Measurements from ENCODE around the gene SUGCT.

SUGCT gene

DNA sequence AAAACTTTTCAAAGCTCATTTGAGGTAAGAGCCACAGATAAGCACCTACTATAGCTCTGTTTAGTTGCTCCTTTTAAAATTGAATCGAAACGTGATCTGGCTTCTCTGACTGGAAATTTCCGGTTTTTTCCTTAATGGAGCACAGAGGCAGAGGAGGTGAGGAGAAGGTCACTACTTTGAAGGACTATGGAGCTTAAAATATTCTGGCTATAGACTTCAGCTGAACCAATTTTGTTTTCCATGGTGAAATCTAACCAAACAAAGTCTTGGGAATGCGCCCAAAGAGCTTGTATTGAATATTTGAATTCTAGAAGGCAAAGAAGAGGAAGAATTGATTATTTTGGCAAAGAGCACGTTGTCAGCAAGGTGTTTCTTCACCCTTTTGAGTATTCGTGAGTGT, 711.1 kb downstream of the SUGCT start:
- no peak for DNase-seq

DNA sequence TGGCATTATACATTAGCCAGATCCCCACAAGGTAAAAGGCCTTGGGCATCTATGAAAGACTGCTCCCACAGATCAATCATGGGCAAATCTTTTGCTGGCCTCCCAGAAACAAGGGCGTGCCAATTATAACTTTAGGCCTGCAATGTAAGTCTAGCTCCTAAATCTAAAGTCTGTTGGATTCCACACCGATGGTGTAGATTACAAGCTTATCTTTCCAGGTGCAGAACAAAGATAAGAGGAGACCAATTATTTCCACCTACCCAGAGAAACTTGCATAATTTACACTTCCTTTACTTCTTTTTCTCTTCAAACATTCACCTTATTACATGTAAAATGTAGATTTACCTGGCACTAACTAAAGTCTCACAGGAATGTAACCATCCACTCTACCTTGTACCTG, 713.1 kb downstream of the SUGCT start:
- no peak for DNase-seq

DNA sequence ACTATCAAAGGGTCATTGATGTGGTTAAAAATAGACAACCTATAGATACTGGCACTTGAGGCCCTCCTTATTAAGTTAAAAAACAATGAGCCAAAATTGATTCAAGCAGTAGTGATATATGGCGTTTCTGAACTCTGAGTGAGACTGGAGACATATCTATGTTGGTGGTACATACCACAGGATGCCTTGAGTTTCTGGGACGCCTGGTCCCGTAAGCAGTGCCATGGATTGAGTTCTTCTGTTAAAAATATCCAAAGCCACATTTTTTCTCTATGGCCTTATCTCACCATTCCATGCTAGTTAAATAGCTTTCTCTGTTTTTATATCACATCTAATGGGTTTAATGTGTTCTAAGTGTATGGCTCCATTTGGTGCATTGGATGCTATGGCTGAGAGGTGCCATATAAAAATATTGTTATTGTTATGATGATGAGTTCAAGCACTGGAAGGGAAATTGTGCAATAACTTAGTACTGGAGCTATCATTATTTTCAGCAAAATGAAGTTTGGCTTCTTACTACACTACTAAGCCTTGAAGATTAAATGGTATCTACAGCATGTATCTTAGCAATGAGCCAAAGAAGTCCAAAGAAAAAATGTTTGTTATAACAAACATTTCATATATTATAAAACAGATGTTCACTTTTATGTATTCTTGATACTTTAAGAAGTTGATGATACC, 713.9 kb downstream of the SUGCT start:
- no peak for DNase-seq

DNA sequence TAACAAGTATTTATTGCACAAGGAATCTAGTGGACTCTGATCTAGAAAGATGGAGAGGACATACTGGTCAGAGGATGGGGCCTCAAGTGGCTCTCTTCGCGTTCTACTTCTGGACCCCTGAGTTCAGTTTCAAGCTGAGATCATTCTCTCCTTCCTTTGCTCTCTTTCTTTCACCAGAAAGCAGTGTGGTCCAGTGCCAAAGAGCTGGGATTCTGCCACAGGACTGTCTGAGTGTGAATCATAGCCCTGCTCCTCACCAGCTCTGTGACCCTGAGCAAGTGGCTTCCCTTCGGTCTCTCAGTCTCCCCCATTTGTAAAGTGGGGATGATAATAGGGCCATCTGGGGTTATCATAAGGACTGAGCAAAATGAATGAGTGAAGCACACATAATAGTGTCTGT, 715.2 kb downstream of the SUGCT start:
- no peak for DNase-seq

DNA sequence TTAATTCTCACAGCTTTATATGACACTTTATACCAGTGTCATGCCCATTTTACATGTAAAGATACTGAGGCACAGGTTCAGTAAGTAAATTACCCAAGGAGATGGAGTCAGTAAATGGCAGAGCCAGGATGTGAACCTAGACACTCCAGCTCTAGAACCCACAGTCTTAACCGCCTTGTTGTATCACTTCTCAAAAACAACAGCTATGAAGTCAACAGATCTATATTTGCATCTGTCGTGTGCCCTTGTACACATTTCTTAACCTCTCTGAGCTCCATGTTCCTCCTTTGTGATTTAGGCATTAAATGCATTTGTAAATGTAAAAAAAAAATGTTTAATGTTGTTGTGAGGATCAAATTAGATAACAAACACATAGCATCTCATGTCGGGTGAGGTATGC, 716.2 kb downstream of the SUGCT start:
- no peak for DNase-seq

DNA sequence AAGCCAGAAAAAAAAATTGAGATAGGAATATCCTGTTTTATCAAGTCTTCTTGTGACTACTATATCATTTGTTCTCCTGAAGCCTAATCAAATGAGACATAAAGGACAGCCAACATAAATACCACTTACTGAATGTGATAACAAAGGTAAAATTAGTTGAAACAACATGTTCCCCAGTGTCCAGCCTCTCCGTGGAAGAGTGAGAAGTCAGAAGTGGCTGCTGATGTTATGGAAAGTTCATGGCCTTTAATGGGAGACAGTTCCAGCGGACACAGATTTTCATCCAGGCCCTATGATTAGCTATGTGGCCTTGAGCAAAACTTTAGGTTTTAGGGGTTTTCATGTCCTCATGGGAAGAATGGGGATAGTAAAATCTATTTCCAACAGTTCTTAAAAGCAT, 724.3 kb downstream of the SUGCT start:
- no peak for DNase-seq

DNA sequence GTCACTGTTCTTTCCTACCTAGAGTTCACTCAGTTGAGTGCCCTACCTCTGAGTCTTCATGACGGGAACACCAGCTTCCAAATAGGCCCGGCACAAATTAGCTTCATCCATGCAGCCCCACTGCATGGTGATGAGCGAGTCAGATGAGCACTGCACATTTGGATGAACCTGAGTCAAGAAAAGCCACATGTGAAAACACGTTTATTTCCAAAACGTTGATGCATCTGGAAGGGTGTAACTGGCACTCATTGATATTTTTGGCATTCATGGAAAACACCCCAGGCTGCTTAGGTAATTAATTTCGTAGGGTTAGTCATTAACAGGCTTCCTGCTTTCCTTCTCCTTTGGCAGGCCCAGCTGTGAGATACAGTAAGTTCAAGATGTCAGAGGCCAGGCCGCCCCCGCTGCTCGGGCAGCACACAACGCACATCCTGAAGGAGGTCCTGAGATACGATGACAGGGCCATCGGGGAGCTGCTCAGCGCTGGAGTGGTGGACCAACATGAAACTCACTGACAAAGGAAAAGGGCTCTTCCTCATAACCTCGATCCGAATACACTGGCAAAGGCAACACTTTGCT, 725.2 kb downstream of the SUGCT start:
- no peak for DNase-seq

DNA sequence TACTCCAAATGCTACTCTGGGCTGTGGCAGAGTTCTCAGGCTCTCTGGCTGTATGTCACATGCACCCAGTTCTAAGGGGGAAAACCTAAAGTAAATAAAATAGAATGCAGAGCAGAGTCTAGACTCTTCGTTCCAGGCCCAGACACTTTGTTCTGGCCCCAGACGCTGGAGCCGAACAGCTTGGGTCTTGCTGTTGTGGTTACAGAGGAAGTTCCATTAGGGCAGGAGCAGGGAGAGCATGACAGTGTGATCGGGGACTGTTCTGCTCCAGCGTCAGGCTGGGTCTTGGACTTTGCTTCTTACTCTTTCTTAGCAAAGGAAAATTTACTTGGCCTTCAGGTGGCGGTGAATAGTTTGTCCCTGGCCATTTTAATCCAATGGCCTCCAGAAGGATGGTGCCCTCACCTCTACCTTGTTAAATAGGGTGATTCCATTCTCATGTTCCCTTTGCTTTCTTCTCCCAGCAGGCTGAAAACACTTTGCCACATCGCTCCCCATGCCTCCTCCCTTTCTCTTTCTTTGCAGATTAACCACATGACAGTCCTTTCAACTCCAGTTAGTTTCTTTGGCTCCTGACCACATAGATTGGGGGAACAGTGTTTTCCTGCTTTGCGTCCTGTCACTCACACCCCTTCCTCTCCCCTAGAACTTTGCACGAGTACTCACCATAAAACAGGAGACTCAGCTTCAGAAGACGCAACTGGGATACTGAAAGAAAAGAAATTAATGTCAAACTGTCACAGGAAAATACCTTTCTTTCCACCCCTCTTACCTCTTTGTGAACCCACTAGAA, 730.8 kb downstream of the SUGCT start:
- DNase-seq = no peak

DNA sequence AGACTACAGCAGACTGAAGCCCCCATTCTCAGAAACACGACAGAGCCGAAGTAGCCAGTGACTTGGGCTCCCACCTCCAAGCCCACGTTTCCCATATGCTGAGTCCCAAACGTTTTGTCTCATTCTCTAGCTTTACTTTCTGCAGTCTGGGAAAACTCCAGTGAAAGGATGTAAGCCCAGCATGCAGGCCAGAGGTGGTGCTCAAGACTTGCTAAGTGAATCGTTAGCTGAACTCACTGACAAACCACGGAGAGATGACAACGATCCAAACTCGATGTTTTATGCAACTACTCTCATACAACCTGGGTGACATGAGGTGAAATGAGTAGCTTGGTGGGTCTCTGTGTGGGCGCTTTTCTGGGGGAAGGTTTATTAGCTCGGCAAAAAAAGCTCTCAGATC, 731.8 kb downstream of the SUGCT start:
- DNase-seq = no peak

DNA sequence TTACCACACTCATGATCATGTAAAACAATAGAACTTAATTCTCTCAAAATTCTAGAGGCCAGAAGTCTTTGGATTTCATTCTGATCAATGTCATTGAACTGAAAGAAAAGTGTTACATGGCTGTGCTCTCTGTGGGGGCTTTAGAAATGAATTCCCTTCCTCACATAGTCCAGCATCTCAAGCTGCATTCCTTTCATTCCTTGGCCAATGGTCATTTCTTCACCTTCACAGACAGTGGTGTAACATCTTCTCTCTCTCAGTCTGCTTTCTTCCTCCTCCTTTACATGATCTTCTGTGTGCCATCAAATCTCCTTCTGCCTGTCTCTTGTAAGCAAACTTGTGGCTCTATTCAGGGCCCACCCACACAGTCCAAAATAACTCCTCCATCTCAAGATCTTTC, 735.3 kb downstream of the SUGCT start:
- DNase-seq = no peak

DNA sequence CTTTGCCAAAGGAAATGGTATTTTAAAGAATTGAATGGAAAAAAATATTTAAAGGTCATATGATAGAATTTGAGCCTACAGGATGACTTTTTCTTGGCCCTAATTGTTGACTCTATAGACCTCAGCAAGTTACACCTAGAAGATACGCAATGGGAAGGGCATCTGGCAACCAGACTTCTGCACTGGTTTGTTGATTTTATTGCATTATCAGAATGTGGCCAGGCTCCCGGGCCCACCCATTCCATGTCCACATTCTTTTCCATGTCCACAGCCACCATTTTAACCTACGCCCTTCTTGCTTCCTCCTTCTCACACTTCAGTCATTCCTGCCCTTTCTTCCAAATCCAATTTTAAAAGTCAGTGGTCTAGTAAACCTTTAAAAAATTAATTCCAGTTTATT, 738.4 kb downstream of the SUGCT start:
- DNase-seq = no peak

DNA sequence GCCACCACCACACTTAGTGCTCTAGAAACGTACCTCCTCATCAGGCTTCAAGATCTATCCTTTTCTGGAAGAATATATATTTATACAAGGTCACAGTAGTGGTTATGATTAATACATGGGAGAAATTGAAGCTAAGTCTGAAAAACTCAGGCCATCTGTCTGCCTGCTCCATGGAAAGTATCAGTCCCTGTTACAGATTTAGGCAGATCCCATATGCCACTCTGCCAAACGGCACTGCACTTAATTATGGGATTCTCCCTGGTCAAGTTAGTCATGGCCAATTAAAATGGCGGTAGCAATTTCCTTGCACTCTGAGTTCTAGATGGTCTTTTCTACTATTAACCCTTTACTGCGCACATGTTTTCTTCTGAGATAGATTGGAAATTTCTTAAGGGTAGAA, 740.0 kb downstream of the SUGCT start:
- no peak for DNase-seq

DNA sequence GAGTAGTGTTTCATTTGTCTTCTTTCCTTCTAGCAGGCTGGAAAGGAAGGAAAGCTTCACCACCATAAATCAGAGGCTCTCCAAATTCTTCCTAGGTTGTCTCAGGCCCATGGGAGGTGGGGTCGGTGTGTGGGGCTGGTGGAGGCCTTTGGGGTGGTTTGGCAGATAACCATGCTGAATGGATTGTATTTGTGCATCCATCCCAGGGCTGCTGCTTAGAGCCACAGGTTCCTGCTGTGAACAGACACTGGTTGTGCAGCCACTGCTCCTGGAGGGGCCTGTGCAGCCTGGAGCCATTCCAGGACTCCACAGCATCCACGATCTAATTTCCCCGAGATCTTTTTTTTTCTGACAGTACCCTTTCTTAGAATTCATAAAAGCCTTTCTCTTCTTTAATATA, 741.8 kb downstream of the SUGCT start:
- DNase-seq = no peak

DNA sequence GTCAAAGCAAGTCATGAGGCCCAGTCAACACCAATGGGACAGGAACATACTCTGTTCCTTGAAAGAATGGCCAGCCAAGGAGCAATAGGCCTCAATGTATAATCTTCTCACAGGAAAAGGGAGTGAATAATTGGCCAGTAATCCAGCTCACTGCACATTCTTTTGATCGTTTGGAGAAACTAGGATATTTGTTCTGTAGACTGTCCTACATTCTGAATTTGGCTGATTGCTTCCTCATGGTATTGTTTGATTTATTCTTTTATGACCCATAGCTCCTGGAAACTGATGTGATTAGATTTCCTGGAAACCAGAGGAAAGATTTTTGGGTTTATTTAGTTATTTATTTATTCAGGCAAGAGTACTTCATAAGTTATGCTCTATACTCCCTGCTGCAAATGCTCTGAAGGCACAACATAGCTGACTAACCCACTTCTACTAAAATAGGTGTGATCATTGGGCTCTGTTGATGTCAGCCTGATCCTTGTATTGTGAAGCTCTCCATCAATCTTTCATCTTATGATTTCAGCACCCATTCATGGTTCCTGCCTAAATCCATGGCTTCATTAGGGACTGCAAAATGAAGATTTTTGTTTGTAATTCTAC, 745.2 kb downstream of the SUGCT start:
- no peak for DNase-seq

DNA sequence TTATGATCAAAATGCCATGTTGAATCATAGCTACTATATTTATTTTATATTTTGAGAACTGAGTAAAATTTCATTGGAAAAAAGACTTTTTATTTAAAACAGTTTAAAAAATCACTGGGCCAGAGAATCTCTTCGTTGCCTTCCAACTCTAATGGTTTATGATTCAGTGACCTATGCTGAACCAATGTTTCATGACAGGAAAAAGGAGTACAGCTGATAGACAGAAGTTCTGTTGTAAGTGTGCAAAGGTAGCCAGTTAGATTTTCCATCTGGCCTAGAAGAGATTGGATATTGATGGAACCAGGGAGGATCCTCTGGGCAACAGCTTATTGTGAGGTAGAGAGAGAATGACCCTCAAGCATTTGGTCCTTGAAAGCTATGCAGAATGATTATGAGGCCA, 745.8 kb downstream of the SUGCT start:
- DNase-seq = no peak

DNA sequence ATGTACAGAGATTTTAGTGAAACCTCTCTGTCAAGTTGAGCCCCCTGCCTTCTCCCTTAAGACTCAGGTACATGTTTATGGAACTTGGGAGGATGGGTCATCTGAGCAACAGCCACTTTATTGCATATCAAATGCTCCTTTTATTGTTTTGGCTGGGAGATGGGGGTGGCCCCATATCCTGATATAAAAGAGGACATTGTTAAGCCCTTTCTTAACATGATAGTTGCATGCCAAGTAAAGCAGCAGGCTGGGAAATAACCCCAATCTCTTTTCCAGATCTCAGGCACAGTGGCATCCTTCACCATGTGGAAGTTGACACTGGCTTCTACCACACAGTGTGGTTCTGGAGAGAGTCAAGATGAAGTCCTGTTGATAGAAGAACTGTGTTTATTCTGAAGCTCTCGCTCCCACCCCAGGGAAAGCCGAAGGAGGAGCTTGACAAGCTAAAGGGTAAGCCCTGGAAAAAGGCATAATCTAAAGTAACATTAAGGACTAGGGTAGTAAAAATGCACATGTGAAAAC, 746.7 kb downstream of the SUGCT start:
- DNase-seq = no peak

DNA sequence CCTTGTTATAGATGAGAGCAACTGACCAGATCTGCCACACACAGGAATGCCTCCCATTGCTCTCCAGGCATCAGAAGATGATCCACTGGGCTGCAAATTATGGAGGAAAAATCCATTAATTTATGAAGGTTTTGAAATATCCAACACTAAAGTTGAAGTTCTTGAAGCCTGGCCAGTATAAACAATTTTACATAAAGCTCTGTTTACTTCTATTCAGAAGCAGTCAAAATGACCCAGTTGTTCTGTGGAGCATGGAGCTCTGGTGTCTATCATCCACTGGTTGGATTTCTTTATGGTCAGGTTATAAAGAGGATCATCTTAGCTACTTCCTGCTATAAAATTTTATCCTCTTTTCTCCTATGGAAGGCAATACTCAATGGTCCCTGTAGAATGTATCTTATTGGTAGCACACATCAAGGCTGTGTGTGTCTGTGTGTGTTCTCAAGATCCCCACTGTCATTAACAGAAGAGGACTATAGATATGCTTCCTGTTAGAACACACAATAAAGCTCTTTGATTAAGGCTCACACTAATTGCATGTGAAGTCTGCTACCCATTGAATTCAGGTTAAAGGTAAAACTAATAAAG, 747.4 kb downstream of the SUGCT start:
- DNase-seq = no peak

DNA sequence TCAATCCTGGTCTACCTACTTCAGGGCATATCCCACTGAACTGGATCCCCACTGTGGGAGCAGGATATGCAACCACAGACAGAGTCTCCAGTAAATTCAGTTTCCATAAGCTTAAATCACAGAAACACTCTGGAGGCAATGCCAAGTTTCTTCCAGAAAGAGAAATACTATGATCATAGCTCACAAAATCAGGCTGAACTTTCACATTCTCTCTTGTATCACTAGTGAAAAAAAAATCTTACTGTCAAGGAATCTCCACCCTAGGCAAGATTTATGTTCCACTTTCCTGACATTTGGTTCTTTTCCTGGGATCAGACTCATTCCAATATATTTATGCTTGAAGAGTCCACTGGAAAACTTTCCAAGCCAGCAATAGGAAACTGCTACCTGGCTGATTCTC, 749.0 kb downstream of the SUGCT start:
- no peak for DNase-seq

DNA sequence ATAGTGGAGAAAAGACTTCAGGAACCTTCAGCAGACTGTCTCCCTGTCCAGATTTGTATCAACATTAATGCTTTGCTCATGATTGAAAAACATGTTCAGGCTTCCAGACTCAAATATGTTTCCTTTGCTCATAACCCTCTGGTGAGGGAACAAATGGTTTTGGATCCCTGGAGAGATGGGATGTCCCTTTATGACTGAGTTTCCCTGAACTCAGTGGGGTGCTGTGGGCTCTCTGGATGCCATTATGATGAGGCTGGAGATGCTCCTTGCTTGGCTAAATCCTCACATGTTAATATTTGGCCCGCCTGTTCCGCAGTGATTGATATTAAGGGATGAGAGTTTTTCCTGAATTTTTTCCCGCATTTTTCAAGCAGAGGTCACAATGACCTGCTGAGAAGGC, 749.4 kb downstream of the SUGCT start:
- DNase-seq = no peak

DNA sequence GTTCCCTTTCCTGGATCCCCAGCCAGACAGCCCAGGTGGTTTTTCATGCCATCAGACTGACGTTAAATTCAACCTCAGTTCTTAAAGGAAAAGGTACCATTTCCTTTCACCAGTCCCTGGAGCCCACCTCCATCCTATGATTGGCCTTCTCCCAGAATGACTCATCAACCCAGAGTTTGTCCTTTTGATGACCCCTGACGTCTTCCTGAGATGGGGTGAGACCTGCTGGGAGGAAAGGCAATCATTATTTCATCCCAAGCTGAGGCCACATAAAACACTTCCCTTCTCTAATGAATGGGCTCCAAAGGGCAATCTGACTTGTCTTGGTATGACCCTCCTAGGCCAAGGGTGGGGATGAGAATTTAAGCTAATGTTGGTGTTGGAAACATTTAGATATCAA, 750.7 kb downstream of the SUGCT start:
- no peak for DNase-seq

DNA sequence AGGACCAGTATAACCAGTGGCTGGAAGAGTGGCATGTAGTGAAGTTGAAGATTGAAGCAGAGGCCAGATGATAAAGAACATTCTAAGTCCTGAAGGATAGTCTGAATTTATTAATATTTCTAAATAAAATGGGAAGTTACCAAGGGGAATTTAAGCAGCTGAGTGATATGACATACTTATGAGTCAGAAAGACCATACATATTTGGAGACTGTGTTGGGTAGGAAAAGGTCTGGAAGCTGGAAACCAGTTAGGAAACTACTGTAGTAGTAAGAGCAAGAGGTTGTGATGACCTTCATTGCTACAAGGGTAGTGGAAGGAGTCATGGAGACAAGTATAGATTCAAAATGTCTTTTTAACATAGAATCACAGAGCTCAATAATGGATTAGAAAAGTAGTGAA, 752.3 kb downstream of the SUGCT start:
- no peak for DNase-seq

DNA sequence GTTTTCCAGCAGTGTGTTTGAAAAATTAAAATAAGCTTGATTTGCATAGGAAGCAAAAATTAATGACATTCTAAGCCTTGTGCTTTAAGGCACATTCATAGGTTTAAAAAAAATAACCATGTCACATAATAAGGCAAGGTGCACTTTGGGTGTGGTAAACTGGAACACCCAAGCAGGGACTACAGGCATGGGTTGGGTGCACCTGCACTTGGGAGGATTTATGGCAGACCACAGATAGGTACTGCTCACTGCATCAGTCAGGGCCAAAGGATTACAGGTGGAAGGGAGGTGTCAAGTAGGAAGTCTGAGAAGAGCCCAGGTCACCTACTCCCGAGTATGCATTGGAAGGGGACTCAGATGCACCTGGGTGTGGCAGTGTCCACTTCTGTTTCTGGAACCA, 753.7 kb downstream of the SUGCT start:
- no peak for DNase-seq

DNA sequence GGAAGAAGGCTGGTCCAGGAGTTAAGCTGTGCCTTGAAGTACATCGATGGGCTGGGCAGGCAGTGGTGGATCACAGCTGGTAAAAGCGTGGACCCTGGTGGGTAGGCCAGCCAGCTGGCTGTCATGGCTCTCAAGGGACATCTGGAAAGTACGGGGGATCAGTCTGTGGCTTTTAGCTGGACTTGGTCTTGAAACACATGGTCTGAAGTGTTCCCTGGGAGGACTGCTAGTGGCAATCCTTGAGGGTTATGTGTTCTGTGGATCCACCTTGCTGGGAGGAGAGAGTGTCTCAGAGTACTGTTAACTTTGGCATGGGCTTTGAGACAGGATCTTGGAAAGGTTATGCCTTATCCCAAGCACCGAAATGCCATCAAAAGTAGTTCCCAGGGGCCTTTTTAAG, 754.3 kb downstream of the SUGCT start:
- DNase-seq = no peak
